DMS114 treated with DMSO at 0.1 percent for 48 hours (cell line): ENCODE results near the gene PGPEP1.
"Not testable (repeated sequence)": the region's sequence is repeated elsewhere in the genome, so short reads cannot be mapped to it uniquely, and the experiment has no call there.

Experiments used
- DNase-seq: peaks from one replicate; lab custom pipeline; 2025; ENCODE audit not compliant: unreplicated experiment; lab: John Stamatoyannopoulos, UW

Gene PGPEP1

GRCh38 chr19:18363787-18364186 is 23.4 kb downstream of the PGPEP1 start:
- DNase-seq: no peak

- DNase-seq: not testable (repeated sequence)
Measured at GRCh38 chr19:18364277-18364825, 24.0 kb downstream of the PGPEP1 start.

DNA sequence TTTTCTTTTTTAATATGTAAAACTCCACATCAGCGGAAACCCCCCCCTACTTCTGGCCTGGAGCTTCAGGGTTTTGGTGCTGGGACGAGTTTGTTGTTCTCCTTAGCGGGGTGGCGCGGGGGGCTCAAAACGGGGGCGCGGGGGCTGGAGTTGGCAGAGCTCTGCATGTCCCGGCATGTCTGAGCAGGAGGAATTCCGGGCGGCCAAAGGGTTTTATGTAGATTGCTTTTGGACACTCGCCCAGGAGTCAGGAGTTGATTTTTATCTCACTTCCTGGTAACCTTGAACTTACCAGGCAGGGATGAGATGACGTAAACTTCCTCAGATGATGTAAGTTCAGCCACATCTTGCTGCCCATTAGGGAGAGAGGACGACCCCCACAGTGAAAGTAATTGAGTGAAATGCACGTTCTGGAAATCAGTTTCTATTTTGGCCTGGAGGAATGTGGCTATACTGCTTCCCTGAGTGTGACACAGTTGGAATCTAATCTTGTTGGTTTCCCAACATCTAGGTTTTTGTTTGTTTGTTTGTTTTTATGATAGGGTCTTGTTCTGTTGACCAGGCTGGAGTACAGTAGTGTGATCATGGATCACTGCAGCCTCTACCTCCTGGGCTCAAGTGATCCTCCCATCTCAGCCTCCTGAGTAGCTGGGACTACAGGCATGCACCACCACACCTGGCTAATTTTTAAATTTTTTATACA is 24.6 kb downstream of the PGPEP1 start:
- no peak for DNase-seq

DNA sequence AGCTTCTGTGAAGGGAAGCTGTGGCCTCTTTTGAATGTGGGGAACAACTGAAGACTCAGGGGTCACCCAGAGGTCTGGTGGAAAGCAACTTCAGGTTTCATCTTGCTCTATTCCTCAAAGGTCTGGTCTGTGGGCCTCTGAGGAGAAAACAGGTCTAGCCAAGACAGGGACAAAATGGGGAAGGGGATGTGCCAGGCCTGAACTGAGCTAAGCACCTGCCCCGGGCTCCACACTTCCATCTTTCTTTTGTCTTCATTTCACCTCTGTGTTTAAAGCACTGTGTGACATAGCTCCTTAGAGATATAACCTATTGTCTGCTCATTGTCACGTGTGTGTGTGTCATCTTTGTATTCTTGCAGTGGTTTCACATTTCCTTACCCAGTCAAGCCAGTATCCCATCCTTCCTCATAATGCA is 25.6 kb downstream of the PGPEP1 start:
- no peak for DNase-seq

DNA sequence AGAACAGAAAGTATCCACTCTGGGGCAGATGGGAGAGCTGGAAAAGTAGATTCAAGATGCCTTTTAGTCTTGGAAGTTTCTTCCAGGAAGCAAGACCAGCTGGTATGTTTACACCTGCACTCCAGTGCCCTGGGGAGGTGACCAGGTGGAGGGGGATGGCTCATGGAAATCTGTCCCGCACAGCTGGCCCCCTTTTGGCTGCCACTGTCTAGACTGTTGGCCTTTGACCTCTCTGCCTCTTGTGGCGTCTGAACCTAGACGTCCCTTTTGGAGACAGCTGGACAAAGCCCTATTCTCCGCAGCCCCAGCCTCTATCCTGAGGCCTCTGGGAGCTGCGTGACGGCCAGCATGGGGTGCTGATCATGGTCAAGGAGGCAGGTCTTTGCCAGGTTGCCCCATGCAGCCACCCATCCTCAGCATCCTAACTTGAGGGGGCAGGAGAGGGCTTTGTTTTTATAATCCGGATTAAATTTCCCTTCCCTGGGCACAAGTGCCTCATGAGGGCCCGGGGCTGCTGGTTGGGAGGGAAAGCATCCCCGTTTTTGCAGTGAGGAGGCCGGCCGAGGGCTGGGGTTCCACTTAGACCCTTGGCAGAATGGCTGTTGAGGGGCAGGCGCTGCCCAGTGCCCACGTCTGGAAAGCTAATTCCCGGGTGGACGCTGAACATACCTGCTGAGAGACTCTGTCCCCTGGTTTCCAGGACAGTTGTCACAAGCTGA is 28.3 kb downstream of the PGPEP1 start:
- no peak for DNase-seq

GRCh38 chr19:18373407-18373891 is 33.1 kb downstream of the PGPEP1 start:
- no peak for DNase-seq

- no peak for DNase-seq
Measured at GRCh38 chr19:18373892-18374629, 33.7 kb downstream of the PGPEP1 start.

DNA sequence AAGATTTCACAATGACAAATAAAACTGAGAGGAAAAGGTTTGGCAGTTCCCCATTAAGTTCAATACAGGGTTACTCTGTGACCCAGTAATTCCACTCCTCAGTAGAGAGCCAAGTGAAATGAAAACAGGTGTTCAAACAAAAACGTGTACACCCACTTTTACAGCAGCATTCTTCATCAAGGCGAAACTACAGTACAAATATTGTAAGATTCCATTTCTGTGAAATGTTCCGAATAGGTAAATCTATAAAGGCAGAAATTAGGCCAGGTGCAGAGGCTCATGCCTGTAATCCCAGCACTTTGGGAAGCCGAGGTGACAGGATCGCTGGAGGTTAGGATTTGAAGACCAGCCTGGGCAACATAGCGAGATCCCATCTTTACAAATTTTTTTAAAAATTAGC is 36.6 kb downstream of the PGPEP1 start:
- no peak for DNase-seq

DNA sequence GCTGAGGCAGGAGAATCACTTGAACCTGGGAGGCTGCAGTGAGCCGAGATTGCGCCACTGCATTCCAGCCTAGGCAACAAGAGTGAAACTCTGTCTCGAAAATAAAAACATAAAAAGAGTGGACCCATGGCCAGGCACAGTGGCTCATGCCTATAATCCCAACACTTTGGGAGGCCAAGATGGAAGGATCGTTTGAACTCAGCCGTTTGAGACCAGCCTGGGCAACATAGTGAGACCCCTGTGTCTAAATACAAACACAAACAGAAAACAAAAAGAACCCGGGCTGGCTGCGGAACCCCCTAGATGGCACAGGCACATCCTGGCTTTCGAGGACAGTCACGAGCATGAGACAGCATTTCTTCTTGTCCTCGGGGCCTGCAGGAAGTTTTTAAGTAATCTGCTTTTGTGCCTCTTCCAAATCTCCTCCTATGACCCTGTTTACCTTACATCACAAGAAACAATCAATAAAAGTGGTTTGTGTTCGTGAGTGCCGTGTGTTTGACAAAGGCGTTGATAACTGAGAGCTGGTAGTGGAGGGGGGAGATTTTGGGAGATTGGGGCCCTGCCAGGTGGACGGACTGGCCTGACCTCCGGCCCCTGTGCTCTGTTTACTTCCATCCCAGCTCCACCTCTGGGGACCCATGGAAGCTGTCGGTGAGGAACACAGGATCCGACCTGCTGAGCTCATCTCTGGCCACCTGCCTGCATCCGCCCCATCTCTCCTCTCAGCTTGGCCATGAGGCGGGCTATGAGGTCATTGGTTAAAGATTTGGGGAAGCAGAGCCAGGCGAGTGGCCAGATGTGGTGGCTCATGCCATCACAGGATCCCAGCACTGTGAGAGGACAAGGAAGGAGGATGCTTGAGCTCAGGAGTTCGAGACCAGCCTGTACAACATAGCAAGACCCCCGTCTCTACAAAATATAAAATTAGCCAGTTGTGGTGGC is 39.7 kb downstream of the PGPEP1 start:
- no peak for DNase-seq

- DNase-seq: no peak
Measured at GRCh38 chr19:18380843-18381242, 40.4 kb downstream of the PGPEP1 start.

DNA sequence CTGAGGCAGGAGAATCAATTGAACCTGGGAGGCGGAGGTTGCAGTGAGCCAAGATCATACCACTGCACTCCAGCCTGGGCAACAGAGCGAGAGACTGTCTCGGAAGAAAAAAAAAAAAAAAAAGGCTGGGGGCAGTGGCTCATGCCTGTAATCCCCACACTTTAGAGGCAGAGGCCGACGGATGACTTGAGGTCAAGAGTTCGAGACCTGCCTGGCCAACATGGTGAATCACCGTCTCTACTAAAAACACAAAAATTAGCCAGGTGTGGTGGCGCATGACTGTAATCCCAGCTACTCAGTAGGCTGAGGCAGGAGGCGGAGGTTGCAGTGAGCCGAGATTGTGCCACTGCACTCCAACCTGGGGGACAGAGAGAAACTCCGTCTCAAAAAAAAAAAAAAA is 43.2 kb downstream of the PGPEP1 start:
- DNase-seq: not testable (repeated sequence)

- DNase-seq: no peak
Measured at GRCh38 chr19:18384775-18385174, 44.4 kb downstream of the PGPEP1 start.

DNA sequence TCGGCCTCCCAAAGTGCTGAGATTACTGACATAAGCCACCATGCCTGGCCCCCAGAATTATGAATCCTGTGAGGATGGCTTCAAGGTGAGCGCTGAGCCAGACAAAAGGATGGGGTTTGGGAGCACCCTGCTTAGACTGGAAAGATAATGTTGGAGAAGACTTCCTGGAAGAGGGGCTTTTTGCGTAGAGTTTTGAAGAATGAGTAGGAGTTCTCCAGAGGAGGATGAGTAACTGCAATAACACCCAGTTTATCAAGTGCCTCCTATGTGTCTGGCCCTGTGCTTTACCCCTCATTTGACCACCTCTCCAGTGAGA is 44.9 kb downstream of the PGPEP1 start:
- no peak for DNase-seq

GRCh38 chr19:18385675-18386542 is 45.5 kb downstream of the PGPEP1 start, which contains the start of gene GDF15:
Gene GDF15, plus strand, starts transcription at chr19:18386158. Its CDS starts 32 bp downstream, at chr19:18386190.
- DNase-seq: no peak

GRCh38 chr19:18386543-18387271 is 46.3 kb downstream of the PGPEP1 start:
- no peak for DNase-seq

DNA sequence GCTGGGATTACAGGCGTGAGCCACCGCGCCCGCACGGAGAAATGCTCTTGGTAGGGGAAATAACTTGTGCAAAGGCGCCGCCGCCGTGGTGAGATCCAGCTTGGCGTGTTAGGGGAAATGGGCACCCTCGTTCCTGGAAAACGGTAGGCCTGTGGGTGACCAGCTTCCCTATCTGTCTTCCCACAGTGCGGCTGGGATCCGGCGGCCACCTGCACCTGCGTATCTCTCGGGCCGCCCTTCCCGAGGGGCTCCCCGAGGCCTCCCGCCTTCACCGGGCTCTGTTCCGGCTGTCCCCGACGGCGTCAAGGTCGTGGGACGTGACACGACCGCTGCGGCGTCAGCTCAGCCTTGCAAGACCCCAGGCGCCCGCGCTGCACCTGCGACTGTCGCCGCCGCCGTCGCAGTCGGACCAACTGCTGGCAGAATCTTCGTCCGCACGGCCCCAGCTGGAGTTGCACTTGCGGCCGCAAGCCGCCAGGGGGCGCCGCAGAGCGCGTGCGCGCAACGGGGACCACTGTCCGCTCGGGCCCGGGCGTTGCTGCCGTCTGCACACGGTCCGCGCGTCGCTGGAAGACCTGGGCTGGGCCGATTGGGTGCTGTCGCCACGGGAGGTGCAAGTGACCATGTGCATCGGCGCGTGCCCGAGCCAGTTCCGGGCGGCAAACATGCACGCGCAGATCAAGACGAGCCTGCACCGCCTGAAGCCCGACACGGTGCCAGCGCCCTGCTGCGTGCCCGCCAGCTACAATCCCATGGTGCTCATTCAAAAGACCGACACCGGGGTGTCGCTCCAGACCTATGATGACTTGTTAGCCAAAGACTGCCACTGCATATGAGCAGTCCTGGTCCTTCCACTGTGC is 47.9 kb downstream of the PGPEP1 start:
- DNase-seq: peak; percentile 58

DNA sequence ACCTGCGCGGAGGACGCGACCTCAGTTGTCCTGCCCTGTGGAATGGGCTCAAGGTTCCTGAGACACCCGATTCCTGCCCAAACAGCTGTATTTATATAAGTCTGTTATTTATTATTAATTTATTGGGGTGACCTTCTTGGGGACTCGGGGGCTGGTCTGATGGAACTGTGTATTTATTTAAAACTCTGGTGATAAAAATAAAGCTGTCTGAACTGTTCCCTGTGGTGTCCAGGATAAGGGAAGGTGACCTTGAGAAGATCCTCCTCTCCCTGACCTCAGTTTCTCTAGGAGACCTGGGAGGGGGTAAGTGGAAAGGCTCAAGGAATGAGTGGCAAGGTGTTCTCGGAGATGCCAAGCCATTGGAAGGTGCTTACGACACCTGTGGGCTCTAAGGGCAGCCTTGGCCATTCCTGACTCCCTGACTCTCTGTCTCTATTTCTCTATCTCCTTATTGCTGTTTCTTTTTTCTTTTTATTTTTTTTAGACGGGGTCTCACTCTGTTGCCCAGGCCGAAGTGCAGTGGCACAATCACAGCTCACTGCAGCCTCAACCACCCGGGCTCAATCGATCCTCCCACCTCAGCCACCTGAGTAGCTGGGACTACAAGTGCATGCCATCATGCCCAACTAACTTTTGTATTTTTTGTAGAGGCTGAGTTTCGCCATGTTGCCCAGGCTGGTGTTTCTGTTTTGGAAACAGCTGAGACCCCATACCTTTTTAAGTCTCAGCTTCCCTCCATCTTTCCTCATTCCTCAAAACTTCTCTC is 48.7 kb downstream of the PGPEP1 start:
- DNase-seq: no peak
